GM18526 (cell line): ENCODE measurements around the gene TIMP2.

Source experiments
- POLR2A ChIP-seq: IDR thresholded peaks from 3 replicates; pipeline ENCODE4 v1.6.1; 2011; ENCODE audit not compliant: insufficient read length; ENCODE audit errors: extremely low read depth

The TIMP2 gene

GRCh38 chr17:78960928-78961327 lies 35.7 kb upstream of the TIMP2 start:
- no peak for TF ChIP-seq POLR2A

GRCh38 chr17:78959803-78960202 lies 34.6 kb upstream of the TIMP2 start:
- TF ChIP-seq POLR2A, result no peak

- TF ChIP-seq POLR2A, result no peak
Measured at GRCh38 chr17:78958641-78959127, 33.5 kb upstream of the TIMP2 start.

- no peak for TF ChIP-seq POLR2A
Measured at GRCh38 chr17:78957128-78957527, 31.9 kb upstream of the TIMP2 start.

GRCh38 chr17:78956254-78956653 lies 31.1 kb upstream of the TIMP2 start:
- TF ChIP-seq POLR2A, result no peak

GRCh38 chr17:78954684-78955083 lies 29.5 kb upstream of the TIMP2 start:
- no peak for TF ChIP-seq POLR2A

GRCh38 chr17:78953356-78954350 lies 28.5 kb upstream of the TIMP2 start:
- TF ChIP-seq POLR2A, result no peak

- no peak for TF ChIP-seq POLR2A
Measured at GRCh38 chr17:78952706-78953105, 27.5 kb upstream of the TIMP2 start.

- no peak for TF ChIP-seq POLR2A
Measured at GRCh38 chr17:78951967-78952551, 26.9 kb upstream of the TIMP2 start.

GRCh38 chr17:78950870-78951269 lies 25.7 kb upstream of the TIMP2 start:
- TF ChIP-seq POLR2A, result no peak

- no peak for TF ChIP-seq POLR2A
Measured at GRCh38 chr17:78947235-78948149, 22.3 kb upstream of the TIMP2 start.

- no peak for TF ChIP-seq POLR2A
Measured at GRCh38 chr17:78946631-78947030, 21.4 kb upstream of the TIMP2 start.

- TF ChIP-seq POLR2A, result no peak
Measured at GRCh38 chr17:78946131-78946530, 20.9 kb upstream of the TIMP2 start.

- no peak for TF ChIP-seq POLR2A
Measured at GRCh38 chr17:78944956-78945355, 19.8 kb upstream of the TIMP2 start.

- TF ChIP-seq POLR2A, result no peak
Measured at GRCh38 chr17:78944026-78944425, 18.8 kb upstream of the TIMP2 start.
